IMR-90 (cell line): Measurements from ENCODE around the gene PSPC1.

ENCODE experiments used
- BHLHE40 ChIP-seq: fragments of 150-350 bp; IDR thresholded peaks from 2 replicates; pipeline ENCODE4 v1.6.1; 2016; ENCODE audit warnings: mild to moderate bottlenecking, low read depth, low read length
- CHD1 ChIP-seq: IDR thresholded peaks from 2 replicates; pipeline ENCODE4 v1.6.1; 2012; ENCODE audit warnings: low read depth, low read length, improper control_type of control experiment
- FOS ChIP-seq: fragments of 150-350 bp; IDR thresholded peaks from 2 replicates; pipeline ENCODE4 v1.6.1; 2016; ENCODE audit warnings: low read depth, low read length
- MAFK ChIP-seq: IDR thresholded peaks from 2 replicates; pipeline ENCODE4 v1.6.1; 2012; ENCODE audit warnings: low read depth, low read length, improper control_type of control experiment
- POLR2A ChIP-seq: IDR thresholded peaks from 2 replicates; pipeline ENCODE4 v1.6.1; 2012; ENCODE audit warnings: mild to moderate bottlenecking, low read depth, low read length
- RAD21 ChIP-seq: IDR thresholded peaks from 2 replicates; pipeline ENCODE4 v1.6.1; 2012; ENCODE audit warnings: low read length, improper control_type of control experiment
- RCOR1 ChIP-seq: IDR thresholded peaks from 2 replicates; pipeline ENCODE4 v1.6.1; 2012; ENCODE audit warnings: mild to moderate bottlenecking, low read length, improper control_type of control experiment; ENCODE audit not compliant: insufficient replicate concordance
- SMC3 ChIP-seq: fragments of 150-350 bp; IDR thresholded peaks from 2 replicates; pipeline ENCODE4 v1.6.1; 2016; ENCODE audit warnings: low read depth, mild to moderate bottlenecking, antibody characterized with exemption, low read length, moderate library complexity
- TF ChIP-seq, protein P1 (sequence below): conservative IDR thresholded peaks from 2 replicates; pipeline ENCODE4 v1.5.1; 2012; ENCODE audit warnings: mild to moderate bottlenecking, low read depth, low read length, improper control_type of control experiment
- TF ChIP-seq, protein P2 (sequence below): fragments of 150-350 bp; IDR thresholded peaks from 2 replicates; pipeline ENCODE4 v1.6.1; 2017; ENCODE audit warnings: mild to moderate bottlenecking, antibody characterized with exemption, low read length, low read depth

DNA sequence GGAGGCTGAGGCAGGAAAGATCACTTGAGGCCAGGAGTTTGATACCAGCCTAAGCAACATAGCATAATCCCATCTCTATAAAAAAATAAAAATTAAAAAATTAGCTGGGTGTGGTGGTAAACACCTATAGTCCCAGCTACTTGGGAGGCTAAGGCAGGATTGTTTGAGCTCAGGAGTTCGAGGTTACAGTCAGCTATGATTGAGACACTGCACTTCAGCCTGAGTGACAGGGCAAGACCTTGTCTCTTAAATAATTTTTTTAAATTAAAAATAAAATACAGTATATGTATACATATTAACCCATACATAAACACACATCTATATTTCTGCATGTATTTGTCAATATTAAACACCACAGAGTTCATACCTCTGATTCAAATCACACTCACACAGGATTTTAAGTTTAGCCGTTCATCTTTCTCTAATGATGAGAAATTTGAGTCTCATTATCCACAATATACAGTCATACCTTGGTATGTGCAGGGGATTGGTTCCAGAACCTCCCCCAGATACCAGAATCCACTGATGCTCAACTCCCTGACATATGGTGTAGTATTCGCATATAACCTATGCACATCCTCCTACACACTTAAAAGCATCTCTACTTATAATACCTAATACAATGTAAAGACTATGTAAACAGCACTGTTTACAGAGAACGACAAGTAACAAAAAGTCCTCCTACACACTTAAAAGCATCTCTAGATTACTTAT is 44.7 kb downstream of the PSPC1 start:
- TF ChIP-seq RAD21 (no peak), POLR2A (no peak), BHLHE40 (no peak), SMC3 (no peak), CHD1 (no peak), FOS (no peak), MAFK (no peak), RCOR1 (no peak)
- TF ChIP-seq, protein P1, sequence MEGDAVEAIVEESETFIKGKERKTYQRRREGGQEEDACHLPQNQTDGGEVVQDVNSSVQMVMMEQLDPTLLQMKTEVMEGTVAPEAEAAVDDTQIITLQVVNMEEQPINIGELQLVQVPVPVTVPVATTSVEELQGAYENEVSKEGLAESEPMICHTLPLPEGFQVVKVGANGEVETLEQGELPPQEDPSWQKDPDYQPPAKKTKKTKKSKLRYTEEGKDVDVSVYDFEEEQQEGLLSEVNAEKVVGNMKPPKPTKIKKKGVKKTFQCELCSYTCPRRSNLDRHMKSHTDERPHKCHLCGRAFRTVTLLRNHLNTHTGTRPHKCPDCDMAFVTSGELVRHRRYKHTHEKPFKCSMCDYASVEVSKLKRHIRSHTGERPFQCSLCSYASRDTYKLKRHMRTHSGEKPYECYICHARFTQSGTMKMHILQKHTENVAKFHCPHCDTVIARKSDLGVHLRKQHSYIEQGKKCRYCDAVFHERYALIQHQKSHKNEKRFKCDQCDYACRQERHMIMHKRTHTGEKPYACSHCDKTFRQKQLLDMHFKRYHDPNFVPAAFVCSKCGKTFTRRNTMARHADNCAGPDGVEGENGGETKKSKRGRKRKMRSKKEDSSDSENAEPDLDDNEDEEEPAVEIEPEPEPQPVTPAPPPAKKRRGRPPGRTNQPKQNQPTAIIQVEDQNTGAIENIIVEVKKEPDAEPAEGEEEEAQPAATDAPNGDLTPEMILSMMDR = no peak
- TF ChIP-seq, protein P2, sequence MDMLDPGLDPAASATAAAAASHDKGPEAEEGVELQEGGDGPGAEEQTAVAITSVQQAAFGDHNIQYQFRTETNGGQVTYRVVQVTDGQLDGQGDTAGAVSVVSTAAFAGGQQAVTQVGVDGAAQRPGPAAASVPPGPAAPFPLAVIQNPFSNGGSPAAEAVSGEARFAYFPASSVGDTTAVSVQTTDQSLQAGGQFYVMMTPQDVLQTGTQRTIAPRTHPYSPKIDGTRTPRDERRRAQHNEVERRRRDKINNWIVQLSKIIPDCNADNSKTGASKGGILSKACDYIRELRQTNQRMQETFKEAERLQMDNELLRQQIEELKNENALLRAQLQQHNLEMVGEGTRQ = no peak
